Brain microvascular endothelial cell (primary cell): ENCODE data around the gene WDR70.
"Not testable (repeated sequence)": the region's sequence is repeated elsewhere in the genome, so short reads cannot be mapped to it uniquely, and the experiment has no call there.

ENCODE experiments used
- DNase-seq: peaks from one replicate; pipeline ENCODE4 v3.0.0-alpha.2; 2020
- H3K27ac ChIP-seq: fragments of 250-450 bp; sonication (Bioruptor Pico); 2 replicates; pipeline ENCODE4 v1.5.1; 2020; ENCODE audit warnings: mild to moderate bottlenecking, moderate library complexity
- H3K27me3 ChIP-seq: fragments of 250-450 bp; sonication (Bioruptor Pico); replicated peaks from 2 replicates; pipeline ENCODE4 v1.5.1; 2020; ENCODE audit warnings: mild to moderate bottlenecking
- H3K36me3 ChIP-seq: fragments of 250-450 bp; sonication (Bioruptor Pico); replicated peaks from 2 replicates; pipeline ENCODE4 v1.5.1; 2020; ENCODE audit warnings: mild to moderate bottlenecking
- H3K4me3 ChIP-seq: 2 replicates; pipeline ENCODE4 v1.5.1; 2011; ENCODE audit warnings: low read depth, mild to moderate bottlenecking, control low read depth, low read length, moderate library complexity
- in situ Hi-C: cut with HindIII; loops from 2 replicates; pipeline ENCODE4 v1.10.0; 2017; ENCODE audit warnings: low sequenced_read_pairs, low pct_ligation_motif_present
- TF ChIP-seq, protein P1 (sequence below): IDR thresholded peaks from 2 replicates; pipeline ENCODE4 v1.5.1; 2011; ENCODE audit warnings: low read depth, mild to moderate bottlenecking, moderate library complexity, low read length, control low read depth, inconsistent platforms; ENCODE audit errors: missing control alignments

The WDR70 gene

DNA sequence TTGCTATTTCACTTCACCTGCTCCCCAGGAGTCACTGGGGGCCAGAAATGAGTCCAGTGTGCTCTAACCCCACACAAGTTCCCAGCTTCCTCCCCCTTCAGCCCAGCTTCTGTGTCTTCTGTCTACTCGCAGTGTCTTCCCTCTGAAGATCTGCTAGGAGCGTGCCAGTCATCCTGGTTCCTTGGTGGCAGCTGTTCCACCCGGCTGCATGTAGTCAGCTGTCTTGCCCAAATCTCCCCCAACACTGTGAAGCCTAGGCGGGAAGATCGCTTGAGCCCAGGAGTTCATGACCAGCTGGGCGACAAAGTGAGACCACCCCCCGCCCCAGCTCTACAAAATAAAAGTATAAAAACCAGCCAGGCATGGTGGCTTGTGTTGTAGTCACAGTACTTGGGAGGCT is 306.7 kb downstream of the WDR70 start:
- in situ Hi-C loops = no loop called here

DNA sequence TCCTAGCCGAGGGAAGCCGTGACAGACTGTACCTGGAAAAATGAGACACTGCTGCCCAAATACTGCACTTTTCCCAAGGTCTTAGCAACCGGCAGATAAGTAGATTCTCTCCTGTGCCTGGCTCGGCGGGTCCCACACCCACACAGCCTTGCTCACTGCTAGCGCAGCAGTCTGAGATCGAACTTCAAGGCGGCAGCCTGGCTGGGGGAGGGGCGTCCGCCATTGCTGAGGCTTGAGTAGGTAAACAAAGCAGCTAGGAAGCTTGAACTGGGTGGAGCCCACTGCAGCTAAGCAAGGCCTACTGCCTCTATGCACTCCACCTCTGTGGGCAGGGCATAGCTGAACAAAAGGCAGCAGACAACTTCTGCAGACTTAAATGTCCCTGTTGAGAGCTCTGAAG is 309.8 kb downstream of the WDR70 start:
- H3K27ac ChIP-seq, in situ Hi-C loops, DNase-seq, H3K36me3 ChIP-seq, H3K27me3 ChIP-seq, H3K4me3 ChIP-seq: not testable (repeated sequence)

More for the DNA sequence above, 306.7 kb downstream of the WDR70 start:
- Histone ChIP-seq H3K27ac (no peak overlapping the region), H3K27me3 (no peaks in the 10 kb centered on the region), H3K36me3 (no peaks in the 10 kb centered on the region), H3K4me3 (no peak overlapping the region)
- TF ChIP-seq, protein P1, sequence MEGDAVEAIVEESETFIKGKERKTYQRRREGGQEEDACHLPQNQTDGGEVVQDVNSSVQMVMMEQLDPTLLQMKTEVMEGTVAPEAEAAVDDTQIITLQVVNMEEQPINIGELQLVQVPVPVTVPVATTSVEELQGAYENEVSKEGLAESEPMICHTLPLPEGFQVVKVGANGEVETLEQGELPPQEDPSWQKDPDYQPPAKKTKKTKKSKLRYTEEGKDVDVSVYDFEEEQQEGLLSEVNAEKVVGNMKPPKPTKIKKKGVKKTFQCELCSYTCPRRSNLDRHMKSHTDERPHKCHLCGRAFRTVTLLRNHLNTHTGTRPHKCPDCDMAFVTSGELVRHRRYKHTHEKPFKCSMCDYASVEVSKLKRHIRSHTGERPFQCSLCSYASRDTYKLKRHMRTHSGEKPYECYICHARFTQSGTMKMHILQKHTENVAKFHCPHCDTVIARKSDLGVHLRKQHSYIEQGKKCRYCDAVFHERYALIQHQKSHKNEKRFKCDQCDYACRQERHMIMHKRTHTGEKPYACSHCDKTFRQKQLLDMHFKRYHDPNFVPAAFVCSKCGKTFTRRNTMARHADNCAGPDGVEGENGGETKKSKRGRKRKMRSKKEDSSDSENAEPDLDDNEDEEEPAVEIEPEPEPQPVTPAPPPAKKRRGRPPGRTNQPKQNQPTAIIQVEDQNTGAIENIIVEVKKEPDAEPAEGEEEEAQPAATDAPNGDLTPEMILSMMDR = no peak
- DNase-seq = no peak

DNA sequence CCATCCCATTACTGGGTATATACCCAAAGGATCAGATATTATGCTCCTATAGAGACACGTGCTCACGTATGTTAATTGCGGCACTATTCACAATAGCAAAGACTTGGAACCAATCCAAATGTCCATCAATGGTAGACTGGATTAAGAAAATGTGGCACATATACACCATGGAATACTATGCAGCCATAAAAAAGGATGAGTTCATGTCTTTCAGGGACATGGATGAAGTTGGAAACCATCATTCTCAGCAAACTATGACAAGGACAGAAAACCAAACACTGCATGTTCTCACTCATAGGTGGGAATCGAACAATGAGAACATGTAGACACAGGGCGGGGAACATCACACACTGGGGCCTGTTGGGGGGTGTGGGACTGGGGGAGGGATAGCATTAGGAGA is 315.2 kb downstream of the WDR70 start:
- H3K27ac ChIP-seq, H3K36me3 ChIP-seq, H3K4me3 ChIP-seq, DNase-seq, H3K27me3 ChIP-seq, in situ Hi-C loops: not testable (repeated sequence)

DNA sequence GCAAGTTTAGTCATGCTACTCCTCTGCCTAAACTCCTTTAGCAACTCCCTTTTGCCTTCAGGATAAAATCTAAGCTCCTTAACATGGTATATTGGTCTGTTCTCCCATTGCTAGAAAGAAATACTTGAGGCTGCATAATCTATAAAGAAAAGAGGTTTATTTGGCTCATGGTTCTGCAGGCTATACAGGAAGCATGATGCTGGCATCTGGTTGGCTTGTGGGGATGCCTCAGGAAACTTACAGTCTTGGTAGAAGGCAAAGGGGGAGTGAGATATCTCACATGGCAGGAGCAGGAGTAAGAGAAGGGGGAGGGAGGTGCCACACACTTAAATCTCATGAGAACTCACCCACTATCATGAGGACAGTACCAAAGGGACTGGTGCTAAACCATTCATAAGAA is 315.7 kb downstream of the WDR70 start:
- TF ChIP-seq, protein P1 = no peak
- H3K27ac ChIP-seq = no peak overlapping the region
- no peaks in the 10 kb centered on the region for H3K36me3 ChIP-seq
- DNase-seq = no peak
- no peaks in the 10 kb centered on the region for H3K27me3 ChIP-seq
- no peak overlapping the region for H3K4me3 ChIP-seq
- in situ Hi-C loops = no loop called here

DNA sequence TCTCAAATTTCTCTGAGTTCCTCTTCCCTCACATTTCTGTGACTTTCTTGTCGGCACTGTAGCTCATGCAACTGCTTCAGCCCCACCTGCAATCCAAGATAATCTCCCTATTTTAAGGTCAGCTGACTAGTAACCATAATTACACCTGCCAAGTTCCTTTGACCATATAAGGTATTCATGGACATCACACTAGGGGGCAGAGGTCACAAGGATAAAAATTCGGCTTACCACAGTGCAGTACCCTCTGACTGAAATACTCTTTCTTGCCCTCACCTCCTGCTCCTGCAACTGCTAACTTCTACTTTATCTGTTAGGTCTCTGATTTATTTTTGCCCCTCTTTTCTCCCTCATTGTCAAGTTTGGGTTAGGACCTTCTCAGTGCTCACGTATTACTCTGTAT is 316.5 kb downstream of the WDR70 start:
- H3K27ac ChIP-seq = no peak overlapping the region
- H3K36me3 ChIP-seq = no peaks in the 10 kb centered on the region
- no peak overlapping the region for H3K4me3 ChIP-seq
- no peaks in the 10 kb centered on the region for H3K27me3 ChIP-seq
- TF ChIP-seq, protein P1 = no peak
- no peak for DNase-seq
- in situ Hi-C loops = no loop called here

DNA sequence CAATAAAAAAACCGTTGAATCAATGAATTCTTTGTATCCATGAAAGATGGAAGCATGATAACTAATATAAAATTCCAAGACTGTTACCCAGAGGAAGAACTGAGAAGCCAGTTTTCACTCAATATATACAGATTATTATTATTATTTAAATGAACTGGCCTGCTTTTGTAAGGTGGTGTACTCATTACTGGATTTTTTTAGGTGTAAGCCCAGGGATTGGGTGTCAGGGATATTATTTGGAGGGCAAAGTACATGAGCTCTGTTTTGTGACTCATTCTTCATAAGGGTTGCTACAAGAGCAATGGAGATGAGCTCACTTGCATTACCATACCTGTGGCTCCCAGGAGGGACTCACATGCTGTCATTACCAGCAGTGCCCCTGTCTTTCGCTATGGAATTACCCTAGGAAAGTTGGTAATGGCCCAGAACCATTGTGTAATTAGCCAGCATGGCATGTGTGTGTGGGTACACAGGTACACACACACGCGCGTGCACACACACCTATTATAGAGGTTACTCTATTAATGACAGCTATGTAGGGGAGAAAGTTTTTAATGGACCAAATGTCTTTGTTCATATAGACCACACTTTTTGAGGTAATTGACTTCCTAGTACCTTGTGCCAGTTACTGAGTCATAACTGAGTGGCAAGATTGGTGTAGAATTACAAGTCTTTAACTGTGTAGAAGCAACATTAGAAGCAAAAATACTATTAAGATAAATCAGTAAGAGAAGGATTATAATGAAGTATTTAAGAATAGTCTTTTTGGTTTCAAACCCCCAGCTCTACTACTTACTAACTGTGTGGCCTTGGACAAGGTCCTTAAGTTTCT is 317.3 kb downstream of the WDR70 start:
- Histone ChIP-seq H3K4me3 (no peak overlapping the region), H3K27me3 (no peaks in the 10 kb centered on the region), H3K27ac (no peak overlapping the region), H3K36me3 (no peaks in the 10 kb centered on the region)
- TF ChIP-seq, protein P1 = no peak
- in situ Hi-C loops = no loop called here
- DNase-seq = peak; percentile 9

DNA sequence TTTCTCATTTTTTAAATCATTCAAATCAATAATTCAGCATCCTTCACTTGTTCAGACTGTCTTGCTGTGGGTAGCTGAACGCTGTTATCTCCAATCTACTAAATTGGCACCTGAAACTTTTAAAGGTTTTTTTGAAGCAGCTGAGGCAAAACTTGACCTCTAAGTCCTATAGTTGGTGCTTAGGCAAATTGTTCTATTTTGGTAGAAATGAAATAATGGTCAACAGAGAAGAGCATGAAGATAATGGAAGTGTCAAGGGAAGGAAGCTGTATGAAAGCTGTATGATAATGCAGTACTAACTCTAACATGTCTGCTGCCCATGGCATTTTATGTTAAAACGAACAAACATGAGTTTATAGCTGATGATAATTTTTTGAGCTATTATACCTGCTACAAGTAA is 322.8 kb downstream of the WDR70 start:
- in situ Hi-C loops = no loop called here
- no peaks in the 10 kb centered on the region for H3K36me3 ChIP-seq
- H3K4me3 ChIP-seq = no peak overlapping the region
- DNase-seq = no peak
- TF ChIP-seq, protein P1 = no peak
- H3K27ac ChIP-seq = no peak overlapping the region
- H3K27me3 ChIP-seq = no peaks in the 10 kb centered on the region
